ENCODE results near the gene PTPRM.

The PTPRM gene

DNA sequence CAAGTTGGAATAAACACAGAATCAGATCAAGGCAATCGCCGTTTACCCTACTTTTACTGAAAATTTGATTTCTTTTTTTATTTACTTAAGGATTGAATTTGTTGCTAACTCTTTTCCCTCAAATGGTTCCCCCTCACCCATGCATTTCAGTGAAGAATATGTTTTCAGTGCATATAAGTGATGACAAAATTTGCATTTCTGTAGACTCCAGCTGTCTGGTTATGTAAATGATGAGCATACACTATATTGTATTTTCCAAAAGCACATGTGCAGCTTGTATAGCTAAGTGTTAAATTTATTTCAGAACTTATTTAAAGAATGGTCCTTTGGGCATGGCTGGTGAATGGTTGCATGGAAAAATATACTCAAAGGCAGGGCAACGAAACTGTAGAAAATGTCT is 437.7 kb downstream of the PTPRM start:
- DNase-seq (ENCODE audit: low spot score): no peak

DNA sequence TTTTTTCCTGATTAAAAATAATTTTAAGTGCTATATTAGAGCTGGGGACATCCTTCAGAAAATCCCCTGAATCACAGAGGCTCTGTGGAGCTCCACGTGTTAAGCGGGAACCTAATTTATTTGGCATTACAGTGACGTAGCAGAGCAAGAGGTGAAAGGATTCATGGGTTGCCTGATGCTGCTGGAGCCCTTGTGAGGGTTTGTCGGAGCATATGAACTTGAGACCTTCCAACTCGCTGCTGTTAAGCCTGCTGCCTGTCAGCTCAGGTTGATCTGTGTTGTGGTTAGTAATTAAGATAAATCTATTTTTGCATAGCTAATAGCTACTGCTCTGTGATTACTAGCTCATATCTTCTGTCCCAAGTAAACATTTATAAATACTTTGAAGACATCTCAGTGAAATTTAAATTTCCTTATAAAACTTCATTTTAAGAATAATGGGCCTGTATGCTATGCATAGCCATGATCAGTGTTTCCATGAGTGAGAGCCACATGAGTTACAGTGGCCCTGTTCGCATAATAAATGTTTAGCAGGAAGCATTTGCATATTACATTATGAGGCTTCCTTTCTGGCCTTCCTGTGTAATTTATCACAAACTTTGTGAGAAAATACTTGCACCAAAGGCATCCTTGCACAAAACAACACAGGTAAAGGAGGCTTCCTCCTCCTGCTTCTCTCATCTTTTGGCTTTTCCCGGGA is 438.9 kb downstream of the PTPRM start:
- no peak for DNase-seq (ENCODE audit: low spot score)

DNA sequence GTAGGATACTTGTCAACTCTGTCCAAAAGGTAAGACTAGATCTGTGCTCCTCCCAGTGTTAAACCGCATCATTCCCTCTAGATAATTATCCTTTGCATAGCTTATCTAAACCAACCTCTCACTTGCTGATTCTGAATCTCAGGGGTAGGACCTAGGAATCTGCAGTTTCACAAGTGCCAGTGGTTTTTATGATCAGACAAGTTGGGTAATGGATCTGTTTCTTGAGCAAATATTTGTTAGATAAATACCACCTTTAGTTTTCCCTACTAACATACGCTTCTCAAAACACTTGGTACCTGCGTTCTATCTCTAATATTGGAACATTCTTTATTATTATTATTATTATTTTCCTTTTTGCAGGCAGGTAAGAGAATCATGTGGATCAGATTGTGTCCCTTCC is 439.9 kb downstream of the PTPRM start:
- no peak for DNase-seq (ENCODE audit: low spot score)

DNA sequence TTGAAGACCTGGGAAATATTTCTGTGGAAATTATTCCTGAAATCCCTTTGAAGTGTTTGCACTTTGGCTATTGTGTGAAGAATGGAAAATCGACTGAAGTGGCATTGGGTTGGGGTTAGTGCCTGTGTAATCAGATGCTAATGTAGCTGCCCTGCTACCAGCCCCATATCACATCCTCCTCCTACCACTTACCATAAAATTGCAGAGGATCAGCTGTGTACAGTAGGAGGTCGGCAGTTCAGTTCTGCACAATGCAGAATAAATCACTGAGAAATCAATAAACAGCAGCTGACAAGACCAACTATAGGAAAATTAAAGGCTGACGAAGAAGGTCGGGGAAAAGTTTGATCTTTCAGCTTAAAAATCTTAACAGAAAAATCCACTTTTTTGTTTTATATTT is 440.9 kb downstream of the PTPRM start:
- DNase-seq (ENCODE audit: low spot score): no peak

DNA sequence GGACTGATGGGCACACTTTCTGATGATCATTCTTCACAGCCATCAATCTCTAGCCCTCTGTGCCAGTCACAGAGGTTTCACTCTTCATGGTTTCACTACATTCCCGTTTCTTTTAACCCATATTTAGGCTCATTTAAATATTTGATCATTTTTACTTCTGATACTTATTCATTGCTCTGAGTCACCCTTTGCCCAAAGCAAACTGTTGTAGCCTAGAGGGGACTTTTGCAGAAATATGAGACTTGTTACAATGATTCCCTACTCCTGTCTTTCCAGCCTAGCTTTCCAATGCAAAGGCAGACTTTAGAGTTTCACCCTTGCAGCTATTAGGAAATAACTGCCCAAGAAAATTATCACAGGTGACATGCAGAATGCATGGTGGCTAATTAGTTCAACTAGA is 444.2 kb downstream of the PTPRM start:
- DNase-seq (ENCODE audit: low spot score): no peak

DNA sequence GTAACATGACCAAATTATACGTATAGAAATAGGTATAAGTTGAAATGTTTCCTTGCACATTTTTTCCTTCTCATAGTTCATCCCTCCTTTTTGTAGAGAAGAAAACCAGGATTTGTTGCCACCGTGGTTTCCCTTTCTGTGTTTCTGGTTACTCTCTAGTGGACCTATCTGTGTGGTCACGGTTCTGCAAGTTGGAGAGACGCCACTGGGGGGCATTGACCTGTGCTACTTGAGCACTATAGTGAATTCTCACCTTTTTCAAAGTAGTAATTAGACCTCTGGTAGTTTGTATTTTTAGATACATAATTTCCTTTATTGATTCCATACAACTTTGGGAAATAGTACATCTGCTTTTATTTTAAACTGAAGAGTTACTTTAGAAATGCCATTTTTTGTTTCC is 444.8 kb downstream of the PTPRM start:
- no peak for DNase-seq (ENCODE audit: low spot score)

DNA sequence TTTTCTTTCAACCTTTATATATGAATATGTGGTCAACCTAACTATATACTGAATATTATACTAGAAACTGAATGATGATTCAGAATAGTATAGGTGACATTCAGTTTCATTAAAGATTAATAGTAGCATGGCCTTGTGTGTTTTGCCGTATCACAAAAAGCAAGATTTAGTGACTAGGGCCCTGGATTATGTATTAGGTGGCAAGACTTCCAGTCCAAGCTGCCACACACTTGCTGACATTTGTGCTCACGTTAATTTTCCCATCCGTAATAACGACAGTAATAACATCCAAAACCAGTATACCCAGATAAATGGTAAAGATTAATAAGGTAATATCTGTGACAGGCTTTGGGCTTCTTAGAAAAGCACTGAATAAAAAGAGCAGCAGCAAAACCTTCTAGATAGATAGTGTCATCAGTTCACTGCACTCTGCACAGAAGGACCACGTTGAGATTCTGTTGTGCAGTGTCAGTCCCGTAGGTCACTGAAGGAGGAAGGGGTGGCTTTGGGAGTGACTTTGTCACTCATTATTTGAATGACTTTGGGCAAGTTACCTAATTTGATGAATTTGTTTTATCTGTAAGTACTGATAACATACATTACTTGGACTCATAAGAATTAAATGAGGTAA is 451.7 kb downstream of the PTPRM start:
- DNase-seq (ENCODE audit: low spot score): no peak

DNA sequence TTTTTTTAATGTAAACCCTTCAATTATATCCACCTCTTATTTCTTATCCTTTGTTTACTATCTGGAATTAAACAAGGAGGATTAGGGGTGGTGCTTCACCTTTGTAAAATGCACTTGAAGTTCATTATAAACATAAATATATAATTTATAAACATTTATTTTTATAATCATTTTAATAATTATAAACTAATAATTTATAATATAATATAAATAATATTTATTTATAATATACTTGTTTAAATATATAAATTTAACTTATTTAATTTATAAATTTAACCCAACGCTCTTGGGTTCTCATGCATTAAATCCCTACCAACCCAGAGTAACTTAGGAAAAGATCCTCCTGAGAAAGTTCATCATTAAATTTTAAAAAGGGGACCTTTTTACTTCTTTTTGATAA is 452.5 kb downstream of the PTPRM start:
- DNase-seq (ENCODE audit: low spot score): no peak

DNA sequence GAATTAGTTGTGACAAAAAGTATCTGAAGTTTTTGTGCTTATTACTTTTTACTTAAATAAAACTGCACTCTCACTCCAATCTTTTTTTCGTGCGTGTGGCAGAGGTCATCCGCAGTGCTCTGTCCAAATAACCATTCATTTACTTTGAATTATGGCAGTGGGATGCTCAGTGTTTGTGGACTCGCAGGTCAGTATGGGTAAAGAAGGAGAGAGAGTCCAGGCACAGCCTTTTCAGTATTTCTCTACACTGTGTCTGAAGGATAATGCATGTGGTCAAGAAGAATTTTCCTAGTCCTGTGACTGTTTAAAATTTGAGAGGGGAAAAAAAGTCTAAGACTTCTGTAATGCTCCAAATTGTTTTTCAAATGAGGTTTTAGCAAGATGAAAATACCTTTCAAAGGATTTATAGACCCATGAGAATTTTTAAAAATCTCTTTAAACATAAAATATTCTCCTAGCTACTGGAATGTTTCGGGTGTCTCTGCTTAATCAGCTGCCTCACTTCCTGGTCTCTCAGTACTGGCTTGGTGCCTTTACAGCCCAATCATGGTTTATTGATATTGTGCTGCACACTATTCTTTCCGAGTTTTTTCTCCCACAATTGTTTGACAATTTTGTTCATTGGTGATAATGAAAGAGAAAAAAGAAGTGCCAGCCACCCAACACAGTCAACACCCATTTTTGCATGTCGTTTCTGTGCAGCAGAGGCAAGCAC is 453.2 kb downstream of the PTPRM start:
- DNase-seq (ENCODE audit: low spot score): no peak

DNA sequence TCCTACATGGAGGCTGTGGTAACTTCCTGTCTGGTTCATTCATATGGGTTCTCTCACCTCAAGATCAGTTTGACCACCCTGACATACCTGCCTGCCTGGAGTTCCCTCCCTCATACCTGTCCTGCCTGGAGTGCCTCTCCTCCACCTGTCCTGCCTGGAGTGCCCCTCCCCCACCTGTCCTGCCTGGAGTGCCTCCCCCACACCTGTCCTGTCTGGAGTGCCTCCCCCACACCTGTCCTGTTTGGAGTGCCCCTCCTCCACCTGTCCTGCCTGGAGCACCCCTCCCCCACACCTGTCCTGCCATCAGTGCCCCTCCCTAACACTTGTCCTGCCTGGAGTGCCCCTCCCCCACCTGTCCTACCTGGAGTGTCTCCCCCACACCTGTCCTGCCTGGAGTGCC is 461.9 kb downstream of the PTPRM start:
- DNase-seq (ENCODE audit: low spot score): no peak

DNA sequence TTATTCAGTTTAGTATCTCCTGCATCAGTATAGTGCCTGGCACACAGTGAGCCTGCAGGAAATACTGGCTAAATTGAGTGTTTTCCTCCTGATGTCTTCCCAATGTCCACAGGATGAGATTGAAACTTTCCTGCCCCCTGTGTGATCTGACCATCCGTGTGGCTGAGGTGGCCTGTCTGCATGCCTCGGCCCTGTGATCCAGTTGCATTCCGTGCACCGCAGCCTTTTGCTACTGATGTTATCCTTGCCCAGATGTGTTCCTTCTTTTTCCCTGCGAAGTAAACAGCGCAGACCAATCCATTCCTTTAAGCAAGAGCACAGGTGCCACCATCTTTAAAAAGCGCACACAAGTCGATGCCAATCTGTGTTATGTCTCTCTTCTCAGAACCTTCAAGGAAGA is 462.6 kb downstream of the PTPRM start:
- DNase-seq (ENCODE audit: low spot score): no peak

DNA sequence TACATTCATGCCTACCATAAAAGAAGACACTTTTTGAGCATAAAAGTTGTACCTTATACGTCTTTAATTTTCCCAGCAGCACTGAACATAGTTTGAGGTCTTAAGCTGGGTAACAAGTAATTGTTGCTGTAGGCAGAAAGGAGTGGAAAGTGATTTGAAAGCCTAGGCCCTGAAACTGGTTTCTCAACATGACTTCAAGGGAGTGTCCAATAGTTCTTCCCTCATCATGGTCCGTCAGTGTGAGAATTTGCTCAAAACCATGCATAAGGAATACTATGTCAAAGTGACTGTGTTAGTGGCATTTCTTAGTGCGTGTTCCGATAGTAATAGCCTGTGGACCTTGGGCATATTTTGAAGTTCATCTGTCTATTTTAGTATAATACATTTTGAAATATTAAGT is 463.1 kb downstream of the PTPRM start:
- no peak for DNase-seq (ENCODE audit: low spot score)

DNA sequence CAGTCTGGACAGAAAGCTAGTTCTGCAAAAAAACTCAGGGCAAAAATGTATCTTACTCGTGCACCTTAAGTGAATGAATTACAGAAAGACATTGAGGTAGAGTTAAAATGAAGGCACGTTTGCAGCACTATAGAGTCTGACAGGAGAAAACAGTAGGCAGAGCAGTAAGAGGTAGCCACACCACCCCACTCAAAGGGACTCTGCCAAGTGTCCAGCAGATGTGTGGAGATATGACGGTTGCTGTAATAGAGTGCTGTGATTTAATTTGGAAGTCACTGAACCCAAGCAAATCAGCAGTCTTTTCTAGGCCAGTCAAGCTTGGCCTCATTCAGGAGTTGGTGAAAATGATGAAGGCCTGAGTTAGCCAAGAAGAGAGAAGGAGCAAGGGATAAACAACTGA is 464.4 kb downstream of the PTPRM start:
- no peak for DNase-seq (ENCODE audit: low spot score)

DNA sequence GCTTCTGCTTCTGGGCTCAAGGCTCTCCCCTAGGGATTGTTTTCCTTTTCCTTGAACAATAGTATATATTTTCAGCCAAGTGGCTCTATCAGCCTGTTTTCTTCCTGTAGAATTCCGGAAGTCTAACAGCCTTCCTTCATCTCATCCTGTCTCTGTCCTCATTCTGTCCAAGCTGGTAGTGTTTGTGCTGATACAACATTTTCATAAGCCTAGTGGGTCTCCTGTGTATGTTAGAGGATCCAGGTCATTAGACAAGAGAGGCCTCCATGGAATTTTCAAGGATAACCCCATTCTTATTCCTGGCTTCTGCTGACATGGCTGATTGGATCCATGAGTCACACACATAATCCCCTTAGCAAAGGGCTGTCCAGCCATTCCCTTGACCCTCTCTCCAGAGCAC is 467.6 kb downstream of the PTPRM start:
- no peak for DNase-seq (ENCODE audit: low spot score)

DNA sequence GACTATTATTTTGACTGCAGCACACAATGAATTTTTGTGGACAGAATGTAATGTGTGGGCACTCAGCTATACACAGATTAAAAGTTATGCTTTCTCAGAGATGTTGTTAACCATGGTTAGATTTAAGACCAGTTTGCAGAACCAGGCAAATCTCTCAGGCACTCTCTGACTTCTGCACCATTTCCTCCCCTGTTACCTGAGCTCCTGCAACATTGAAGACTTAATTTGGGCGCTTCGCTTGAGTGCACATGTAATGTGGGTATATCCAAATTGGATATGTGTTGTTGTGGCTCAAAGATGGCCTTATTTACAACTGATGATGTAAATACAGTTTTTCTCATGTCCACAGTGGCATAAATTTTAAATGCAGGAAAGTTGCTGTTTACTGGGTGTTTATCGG is 469.4 kb downstream of the PTPRM start:
- DNase-seq (ENCODE audit: low spot score): no peak

DNA sequence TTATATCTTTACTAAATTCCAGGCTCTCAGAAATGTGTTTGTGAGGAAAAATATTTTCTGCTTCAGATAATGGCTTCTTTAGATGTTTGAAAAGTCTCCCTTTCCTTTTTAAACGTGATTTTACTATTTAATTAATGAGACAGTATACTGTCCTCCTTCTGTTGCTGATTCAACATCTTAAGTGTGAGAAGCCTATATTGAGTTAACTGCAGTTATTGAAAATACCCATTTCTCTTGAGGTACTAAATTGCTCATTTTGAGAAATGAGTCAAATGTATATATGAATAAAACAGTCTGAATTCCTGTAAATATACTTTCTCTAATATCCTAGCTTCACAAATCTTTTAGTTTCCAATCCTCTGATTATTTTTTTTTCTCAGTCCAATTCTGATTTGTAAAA is 470.2 kb downstream of the PTPRM start:
- DNase-seq (ENCODE audit: low spot score): no peak

DNA sequence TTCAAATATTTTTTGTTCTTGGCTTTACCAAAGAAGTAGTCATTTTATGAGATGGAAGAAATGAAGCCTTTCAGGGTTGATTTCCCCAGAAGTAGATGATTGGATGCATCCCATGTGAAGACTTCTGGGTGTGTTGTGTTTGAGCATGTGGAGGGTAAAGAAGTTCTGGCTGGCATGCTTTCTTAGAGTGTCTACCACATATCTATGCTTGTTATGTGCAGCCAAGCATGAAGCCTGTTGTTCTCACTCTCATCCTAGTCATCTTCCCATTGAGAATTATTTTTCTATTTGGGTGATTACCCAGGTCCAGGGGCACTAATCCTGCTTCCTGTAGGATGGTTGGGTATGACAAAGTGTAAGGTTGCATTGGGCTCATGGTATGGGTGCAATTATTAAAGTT is 472.9 kb downstream of the PTPRM start:
- DNase-seq (ENCODE audit: low spot score): no peak

DNA sequence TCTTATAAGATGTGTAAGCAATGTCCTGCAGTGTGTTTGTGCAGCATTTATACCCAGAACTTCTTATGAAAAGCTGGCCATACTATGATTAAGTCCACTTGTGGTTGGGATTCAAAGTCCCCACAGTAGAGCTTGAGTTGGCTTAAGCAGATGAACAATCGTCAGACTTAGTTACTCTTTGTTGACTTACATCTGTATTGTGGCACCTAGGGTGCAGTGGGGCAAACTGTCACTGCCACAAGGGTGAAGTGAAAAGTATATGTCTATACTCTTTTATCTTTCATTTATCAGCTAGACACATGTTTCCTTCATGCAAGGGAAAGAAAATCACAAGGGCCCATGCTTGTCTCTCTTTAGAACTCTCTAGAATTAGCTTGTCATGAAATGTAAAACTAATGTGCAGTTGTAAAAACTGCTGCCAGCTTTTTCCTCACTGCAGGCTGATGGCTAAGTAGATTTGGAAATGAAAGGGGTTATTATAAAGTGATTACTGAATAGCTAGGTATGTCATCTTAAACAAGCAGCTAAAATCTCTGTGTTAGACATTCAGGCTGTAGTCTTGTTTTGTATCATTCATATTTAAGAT is 474.5 kb downstream of the PTPRM start:
- DNase-seq (ENCODE audit: low spot score): no peak

DNA sequence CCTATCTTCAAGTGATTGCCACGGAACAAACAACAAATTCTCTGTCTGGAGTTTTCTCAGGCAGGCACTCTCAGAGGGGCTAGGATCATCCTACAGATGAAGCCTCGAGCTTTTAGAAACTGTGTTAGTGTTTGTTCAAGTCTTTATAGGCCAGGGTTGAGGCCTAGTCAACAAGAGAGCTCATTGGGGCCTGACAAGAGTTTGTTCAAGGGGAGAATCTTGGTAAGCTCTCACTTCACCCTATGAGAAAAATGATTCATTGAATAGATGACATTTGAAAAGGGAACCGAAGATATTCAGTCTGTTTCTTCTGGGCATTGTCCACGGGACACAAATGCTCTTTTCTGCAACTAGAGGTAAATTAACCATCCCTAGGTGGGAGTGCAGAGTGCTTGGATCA is 476.9 kb downstream of the PTPRM start:
- DNase-seq (ENCODE audit: low spot score): no peak

DNA sequence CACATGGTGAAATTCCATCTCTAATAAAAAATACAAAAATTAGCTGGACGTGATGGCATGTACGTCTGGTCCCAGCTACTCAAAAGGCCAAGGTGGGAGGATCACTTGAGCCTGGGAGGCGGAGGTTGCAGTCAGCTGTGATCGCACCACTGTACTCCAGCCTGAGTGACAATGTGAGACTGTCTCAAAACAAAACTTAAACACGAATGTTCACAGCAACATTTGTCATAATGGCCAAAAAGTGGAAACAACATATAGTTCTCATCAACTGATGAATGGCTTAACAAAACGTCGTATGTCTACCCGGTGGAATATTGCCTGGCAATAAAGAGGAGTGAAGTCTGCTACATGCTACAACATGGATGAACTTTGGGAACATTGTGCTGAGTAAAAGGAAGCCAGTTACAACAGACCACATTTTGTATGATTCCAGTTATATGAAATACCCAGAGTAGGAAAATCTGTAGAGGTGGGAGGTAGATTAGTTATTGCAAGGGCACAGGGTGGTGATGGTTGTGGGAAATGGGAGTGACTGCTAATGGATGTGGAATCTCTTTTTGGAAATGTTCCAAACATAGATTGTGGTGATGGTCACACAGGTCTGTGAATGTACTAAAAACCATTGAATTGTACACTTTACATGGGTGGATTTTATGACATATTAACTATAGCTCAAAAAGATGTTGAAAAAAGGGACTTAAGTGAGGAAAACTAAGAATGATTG is 478.2 kb downstream of the PTPRM start:
- no peak for DNase-seq (ENCODE audit: low spot score)

DNA sequence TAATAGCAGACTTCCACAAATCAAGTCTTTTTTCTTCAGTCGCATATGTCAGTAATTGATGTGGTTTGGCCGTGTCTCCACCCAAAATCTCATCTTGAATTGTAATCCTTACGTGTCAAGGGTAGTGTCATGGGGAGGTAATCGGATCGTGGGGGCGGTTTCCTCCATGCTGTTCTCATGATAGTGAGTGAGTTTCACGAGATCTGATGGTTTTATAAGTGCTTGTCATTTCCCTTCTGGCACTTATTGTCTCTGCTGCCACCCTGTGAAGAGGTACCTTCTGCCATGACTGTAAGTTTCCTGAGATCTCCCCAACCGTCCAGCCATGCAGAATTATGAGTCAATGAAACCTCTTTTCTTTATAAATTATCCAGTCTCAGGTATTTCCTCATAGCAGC is 478.8 kb downstream of the PTPRM start:
- DNase-seq (ENCODE audit: low spot score): no peak

DNA sequence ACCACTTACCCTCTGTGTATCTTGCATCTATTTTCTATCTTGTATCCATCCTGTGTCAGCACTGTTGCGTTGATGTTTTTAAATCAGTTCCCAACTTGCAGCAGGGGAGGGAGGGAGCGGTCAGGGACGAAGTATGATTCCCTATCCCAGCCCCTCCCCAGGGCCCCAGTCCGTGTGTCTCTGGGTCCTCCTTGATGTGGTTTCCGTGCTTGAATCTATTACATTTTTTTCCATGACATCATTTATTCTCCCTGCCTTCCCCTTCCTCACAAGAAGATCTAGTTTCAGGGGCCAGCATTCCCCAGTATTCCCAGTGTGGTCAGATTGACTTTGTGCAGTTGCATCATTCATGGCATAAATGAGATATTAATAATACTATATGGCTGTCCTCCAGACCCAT is 479.3 kb downstream of the PTPRM start:
- DNase-seq (ENCODE audit: low spot score): no peak

DNA sequence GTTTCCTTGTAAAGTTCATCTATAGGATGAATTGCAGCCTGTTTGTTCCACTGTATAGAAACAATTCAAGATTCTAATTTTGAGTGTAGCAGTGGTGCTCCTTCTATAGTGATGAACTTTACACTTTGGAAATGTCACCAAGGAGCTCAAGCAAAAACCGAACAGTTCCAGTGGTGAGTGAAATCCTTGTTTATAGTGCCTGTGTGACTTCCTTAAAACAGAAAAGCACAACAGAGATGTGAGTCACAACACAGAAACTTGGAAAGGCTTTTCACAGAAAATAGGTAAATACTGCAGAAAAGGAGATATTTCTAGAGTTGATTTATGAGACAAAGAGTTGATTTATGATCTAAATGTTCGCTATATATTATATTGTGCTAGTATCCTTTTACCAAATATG is 482.0 kb downstream of the PTPRM start:
- no peak for DNase-seq (ENCODE audit: low spot score)

All from AG08395 (cell line).